HEK293 (cell line): ENCODE results near the gene CD151.

ENCODE experiments used
- GLIS1 ChIP-seq: fragments of 450-650 bp; formaldehyde crosslinking; IDR thresholded peaks from 2 replicates; pipeline ENCODE4 v1.5.1; 2016; ENCODE audit warnings: missing biosample characterization, missing genetic modification characterization
- GLIS2 ChIP-seq: fragments of 450-650 bp; formaldehyde crosslinking; IDR thresholded peaks from 2 replicates; pipeline ENCODE4 v1.5.1; 2016; ENCODE audit warnings: missing biosample characterization, missing genetic modification characterization
- HOXA7 ChIP-seq: sonication (generic); formaldehyde crosslinking; IDR thresholded peaks from 2 replicates; pipeline ENCODE4 v1.8.1; 2022; ENCODE audit warnings: missing genetic modification reagents, borderline replicate concordance
- SP2 ChIP-seq: fragments of 450-650 bp; formaldehyde crosslinking; IDR thresholded peaks from 2 replicates; pipeline ENCODE4 v1.5.1; 2016; ENCODE audit warnings: missing biosample characterization, missing genetic modification characterization
- ZBTB7A ChIP-seq: fragments of 450-650 bp; formaldehyde crosslinking; IDR thresholded peaks from 2 replicates; pipeline ENCODE4 v1.5.1; 2016; ENCODE audit warnings: low read depth, missing biosample characterization, missing genetic modification characterization
- ZFHX2 ChIP-seq: fragments of 450-650 bp; formaldehyde crosslinking; conservative IDR thresholded peaks from 2 replicates; pipeline ENCODE4 v1.5.1; 2016; ENCODE audit warnings: missing biosample characterization, missing genetic modification characterization
- ZNF202 ChIP-seq: fragments of 450-650 bp; formaldehyde crosslinking; IDR thresholded peaks from 2 replicates; pipeline ENCODE4 v1.5.1; 2016; ENCODE audit warnings: missing biosample characterization, missing genetic modification characterization, borderline replicate concordance
- ZNF23 ChIP-seq: fragments of 450-650 bp; formaldehyde crosslinking; IDR thresholded peaks from 2 replicates; pipeline ENCODE4 v1.5.1; 2016; ENCODE audit warnings: missing biosample characterization, missing genetic modification characterization, borderline replicate concordance
- ZNF266 ChIP-seq: fragments of 450-650 bp; formaldehyde crosslinking; IDR thresholded peaks from 2 replicates; pipeline ENCODE4 v1.5.1; 2016; ENCODE audit warnings: missing biosample characterization, missing genetic modification characterization, low read depth
- ZNF292 ChIP-seq: fragments of 450-650 bp; formaldehyde crosslinking; IDR thresholded peaks from 2 replicates; pipeline ENCODE4 v1.5.1; 2016; ENCODE audit warnings: low read depth, missing biosample characterization, missing genetic modification characterization, borderline replicate concordance
- ZNF302 ChIP-seq: fragments of 450-650 bp; formaldehyde crosslinking; IDR thresholded peaks from 2 replicates; pipeline ENCODE4 v1.5.1; 2016; ENCODE audit warnings: missing biosample characterization, missing genetic modification characterization, low read depth
- ZNF311 ChIP-seq: fragments of 450-650 bp; formaldehyde crosslinking; IDR thresholded peaks from 2 replicates; pipeline ENCODE4 v1.5.1; 2017; ENCODE audit warnings: missing biosample characterization, missing genetic modification characterization, borderline replicate concordance
- ZNF404 ChIP-seq: fragments of 450-650 bp; formaldehyde crosslinking; IDR thresholded peaks from 2 replicates; pipeline ENCODE4 v1.5.1; 2017; ENCODE audit warnings: missing biosample characterization, missing genetic modification characterization
- ZNF555 ChIP-seq: fragments of 450-650 bp; formaldehyde crosslinking; conservative IDR thresholded peaks from 2 replicates; pipeline ENCODE4 v1.5.1; 2017; ENCODE audit warnings: missing biosample characterization, mild to moderate bottlenecking, missing genetic modification characterization, inconsistent platforms
- ZNF626 ChIP-seq: fragments of 450-650 bp; sonication (Bioruptor Pico); formaldehyde crosslinking; IDR thresholded peaks from 2 replicates; pipeline ENCODE4 v1.5.1; 2018; ENCODE audit warnings: missing biosample characterization, missing genetic modification characterization, inconsistent platforms
- TF ChIP-seq, protein P1 (sequence below): fragments of 450-650 bp; formaldehyde crosslinking; IDR thresholded peaks from 2 replicates; pipeline ENCODE4 v1.5.1; 2016; ENCODE audit warnings: missing biosample characterization, missing genetic modification characterization
- TF ChIP-seq, protein P2 (sequence below): fragments of 450-650 bp; formaldehyde crosslinking; optimal IDR thresholded peaks from 2 replicates; pipeline ENCODE3; 2016; ENCODE audit warnings: missing biosample characterization, mild to moderate bottlenecking, missing genetic modification characterization
- TF ChIP-seq, protein P3 (sequence below): fragments of 450-650 bp; formaldehyde crosslinking; IDR thresholded peaks from 2 replicates; pipeline ENCODE4 v1.5.1; 2017; ENCODE audit warnings: missing biosample characterization, missing genetic modification characterization
- TF ChIP-seq, protein P4 (sequence below): sonication (generic); formaldehyde crosslinking; IDR thresholded peaks from 2 replicates; pipeline ENCODE4 v1.8.1; 2022; ENCODE audit warnings: mild to moderate bottlenecking, moderate library complexity, missing genetic modification reagents
- TF ChIP-seq, protein P5 (sequence below): fragments of 450-650 bp; formaldehyde crosslinking; IDR thresholded peaks from 2 replicates; pipeline ENCODE4 v1.5.1; 2016; ENCODE audit warnings: missing biosample characterization, missing genetic modification characterization
- TF ChIP-seq, protein P6 (sequence below): fragments of 450-650 bp; formaldehyde crosslinking; IDR thresholded peaks from 2 replicates; pipeline ENCODE4 v1.5.1; 2016; ENCODE audit warnings: missing biosample characterization, missing genetic modification characterization

The CD151 gene

DNA sequence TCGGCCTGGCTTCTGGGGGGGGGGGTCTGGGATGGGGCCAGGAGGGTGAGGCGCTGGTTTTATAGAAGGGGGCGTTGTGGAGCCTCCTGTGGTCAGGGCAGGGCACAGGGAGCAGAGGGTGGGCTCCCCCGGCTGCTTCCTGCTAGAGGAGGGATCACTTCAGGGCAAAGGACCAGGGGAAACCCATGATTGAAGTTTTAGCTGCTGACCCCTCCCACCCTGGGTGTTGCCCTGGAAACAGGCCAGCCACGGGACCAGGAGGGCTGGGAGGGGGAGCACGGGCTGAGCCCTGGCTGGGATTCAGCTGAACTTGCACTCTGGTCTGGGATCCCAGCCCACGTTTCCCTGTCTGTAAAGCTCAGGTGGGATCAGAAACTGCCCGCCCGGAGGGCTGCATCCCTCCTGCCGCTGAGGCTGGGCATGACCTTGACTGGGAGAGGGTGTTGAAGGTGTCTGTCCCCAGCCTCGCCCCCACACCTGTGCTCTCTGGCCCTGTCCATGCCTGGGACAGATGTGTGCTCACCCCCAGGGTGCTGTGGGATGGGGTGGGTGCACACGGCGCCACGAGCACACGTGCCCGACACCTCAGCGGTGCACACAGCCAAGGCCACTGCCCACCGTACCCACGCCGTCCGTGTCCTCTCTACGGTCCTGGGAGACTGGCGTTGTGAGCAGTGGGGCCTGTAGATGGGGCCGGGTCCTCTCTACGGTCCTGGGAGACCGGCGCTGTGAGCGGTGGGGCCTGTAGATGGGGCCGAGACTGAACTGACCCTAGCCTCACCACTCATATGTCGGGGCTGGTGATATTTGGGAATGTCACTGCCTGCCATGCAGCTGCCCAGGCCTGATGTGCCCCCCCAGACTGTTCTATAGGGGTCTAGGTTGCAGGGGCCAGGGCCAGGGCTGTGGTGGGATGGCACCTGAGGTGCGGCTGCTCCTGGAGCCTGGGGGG lies 12.2 kb downstream of the CD151 start (continued):
- TF ChIP-seq ZNF311 (tag by site-specific recombination) (no peak), ZNF302 (tag by site-specific recombination) (no peak), ZNF202 (tag by site-specific recombination) (no peak), ZFHX2 (tag by site-specific recombination) (peak; percentile 42), HOXA7 (CRISPR knock-in tag) (no peak), ZNF555 (tag by site-specific recombination) (no peak), SP2 (tag by site-specific recombination) (peak; percentile 50), ZNF23 (no peak), ZNF404 (tag by site-specific recombination) (no peak), ZNF292 (no peak), GLIS2 (tag by site-specific recombination) (no peak), GLIS1 (no peak), ZBTB7A (tag by site-specific recombination) (no peak), ZNF266 (no peak), ZNF626 (tag by site-specific recombination) (no peak)
- TF ChIP-seq, protein P1, sequence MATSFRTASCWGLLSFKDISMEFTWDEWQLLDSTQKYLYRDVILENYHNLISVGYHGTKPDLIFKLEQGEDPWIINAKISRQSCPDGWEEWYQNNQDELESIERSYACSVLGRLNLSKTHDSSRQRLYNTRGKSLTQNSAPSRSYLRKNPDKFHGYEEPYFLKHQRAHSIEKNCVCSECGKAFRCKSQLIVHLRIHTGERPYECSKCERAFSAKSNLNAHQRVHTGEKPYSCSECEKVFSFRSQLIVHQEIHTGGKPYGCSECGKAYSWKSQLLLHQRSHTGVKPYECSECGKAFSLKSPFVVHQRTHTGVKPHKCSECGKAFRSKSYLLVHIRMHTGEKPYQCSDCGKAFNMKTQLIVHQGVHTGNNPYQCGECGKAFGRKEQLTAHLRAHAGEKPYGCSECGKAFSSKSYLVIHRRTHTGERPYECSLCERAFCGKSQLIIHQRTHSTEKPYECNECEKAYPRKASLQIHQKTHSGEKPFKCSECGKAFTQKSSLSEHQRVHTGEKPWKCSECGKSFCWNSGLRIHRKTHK (tag by site-specific recombination), result no peak
- TF ChIP-seq, protein P2, sequence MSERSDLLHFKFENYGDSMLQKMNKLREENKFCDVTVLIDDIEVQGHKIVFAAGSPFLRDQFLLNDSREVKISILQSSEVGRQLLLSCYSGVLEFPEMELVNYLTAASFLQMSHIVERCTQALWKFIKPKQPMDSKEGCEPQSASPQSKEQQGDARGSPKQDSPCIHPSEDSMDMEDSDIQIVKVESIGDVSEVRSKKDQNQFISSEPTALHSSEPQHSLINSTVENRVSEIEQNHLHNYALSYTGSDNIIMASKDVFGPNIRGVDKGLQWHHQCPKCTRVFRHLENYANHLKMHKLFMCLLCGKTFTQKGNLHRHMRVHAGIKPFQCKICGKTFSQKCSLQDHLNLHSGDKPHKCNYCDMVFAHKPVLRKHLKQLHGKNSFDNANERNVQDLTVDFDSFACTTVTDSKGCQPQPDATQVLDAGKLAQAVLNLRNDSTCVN (tag by site-specific recombination), result peak; percentile 3
- TF ChIP-seq, protein P3, sequence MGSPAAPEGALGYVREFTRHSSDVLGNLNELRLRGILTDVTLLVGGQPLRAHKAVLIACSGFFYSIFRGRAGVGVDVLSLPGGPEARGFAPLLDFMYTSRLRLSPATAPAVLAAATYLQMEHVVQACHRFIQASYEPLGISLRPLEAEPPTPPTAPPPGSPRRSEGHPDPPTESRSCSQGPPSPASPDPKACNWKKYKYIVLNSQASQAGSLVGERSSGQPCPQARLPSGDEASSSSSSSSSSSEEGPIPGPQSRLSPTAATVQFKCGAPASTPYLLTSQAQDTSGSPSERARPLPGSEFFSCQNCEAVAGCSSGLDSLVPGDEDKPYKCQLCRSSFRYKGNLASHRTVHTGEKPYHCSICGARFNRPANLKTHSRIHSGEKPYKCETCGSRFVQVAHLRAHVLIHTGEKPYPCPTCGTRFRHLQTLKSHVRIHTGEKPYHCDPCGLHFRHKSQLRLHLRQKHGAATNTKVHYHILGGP (tag by site-specific recombination), result no peak
- TF ChIP-seq, protein P4, sequence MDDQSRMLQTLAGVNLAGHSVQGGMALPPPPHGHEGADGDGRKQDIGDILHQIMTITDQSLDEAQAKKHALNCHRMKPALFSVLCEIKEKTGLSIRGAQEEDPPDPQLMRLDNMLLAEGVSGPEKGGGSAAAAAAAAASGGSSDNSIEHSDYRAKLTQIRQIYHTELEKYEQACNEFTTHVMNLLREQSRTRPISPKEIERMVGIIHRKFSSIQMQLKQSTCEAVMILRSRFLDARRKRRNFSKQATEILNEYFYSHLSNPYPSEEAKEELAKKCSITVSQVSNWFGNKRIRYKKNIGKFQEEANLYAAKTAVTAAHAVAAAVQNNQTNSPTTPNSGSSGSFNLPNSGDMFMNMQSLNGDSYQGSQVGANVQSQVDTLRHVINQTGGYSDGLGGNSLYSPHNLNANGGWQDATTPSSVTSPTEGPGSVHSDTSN, result 0 out of 2 replicates have a peak, but pooled peaks have one; percentile 24
- TF ChIP-seq, protein P5, sequence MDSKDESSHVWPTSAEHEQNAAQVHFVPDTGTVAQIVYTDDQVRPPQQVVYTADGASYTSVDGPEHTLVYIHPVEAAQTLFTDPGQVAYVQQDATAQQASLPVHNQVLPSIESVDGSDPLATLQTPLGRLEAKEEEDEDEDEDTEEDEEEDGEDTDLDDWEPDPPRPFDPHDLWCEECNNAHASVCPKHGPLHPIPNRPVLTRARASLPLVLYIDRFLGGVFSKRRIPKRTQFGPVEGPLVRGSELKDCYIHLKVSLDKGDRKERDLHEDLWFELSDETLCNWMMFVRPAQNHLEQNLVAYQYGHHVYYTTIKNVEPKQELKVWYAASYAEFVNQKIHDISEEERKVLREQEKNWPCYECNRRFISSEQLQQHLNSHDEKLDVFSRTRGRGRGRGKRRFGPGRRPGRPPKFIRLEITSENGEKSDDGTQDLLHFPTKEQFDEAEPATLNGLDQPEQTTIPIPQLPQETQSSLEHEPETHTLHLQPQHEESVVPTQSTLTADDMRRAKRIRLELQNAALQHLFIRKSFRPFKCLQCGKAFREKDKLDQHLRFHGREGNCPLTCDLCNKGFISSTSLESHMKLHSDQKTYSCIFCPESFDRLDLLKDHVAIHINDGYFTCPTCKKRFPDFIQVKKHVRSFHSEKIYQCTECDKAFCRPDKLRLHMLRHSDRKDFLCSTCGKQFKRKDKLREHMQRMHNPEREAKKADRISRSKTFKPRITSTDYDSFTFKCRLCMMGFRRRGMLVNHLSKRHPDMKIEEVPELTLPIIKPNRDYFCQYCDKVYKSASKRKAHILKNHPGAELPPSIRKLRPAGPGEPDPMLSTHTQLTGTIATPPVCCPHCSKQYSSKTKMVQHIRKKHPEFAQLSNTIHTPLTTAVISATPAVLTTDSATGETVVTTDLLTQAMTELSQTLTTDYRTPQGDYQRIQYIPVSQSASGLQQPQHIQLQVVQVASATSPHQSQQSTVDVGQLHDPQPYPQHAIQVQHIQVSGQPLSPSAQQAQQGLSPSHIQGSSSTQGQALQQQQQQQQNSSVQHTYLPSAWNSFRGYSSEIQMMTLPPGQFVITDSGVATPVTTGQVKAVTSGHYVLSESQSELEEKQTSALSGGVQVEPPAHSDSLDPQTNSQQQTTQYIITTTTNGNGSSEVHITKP (tag by site-specific recombination), result peak; percentile 54; the same call in 1 of the 2 replicates
- TF ChIP-seq, protein P6, sequence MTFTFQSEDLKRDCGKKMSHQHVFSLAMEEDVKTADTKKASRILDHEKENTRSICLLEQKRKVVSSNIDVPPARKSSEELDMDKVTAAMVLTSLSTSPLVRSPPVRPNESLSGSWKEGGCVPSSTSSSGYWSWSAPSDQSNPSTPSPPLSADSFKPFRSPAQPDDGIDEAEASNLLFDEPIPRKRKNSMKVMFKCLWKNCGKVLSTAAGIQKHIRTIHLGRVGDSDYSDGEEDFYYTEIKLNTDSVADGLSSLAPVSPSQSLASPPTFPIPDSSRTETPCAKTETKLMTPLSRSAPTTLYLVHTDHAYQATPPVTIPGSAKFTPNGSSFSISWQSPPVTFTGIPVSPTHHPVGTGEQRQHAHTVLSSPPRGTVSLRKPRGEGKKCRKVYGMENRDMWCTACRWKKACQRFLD (tag by site-specific recombination), result no peak
